Measurements from ENCODE around the gene ASB2.

- TF ChIP-seq CTCF (optimal IDR thresholded peaks at IDR 0.05 in 1 of 3, IDR thresholded peaks at IDR 0.05 in 1 of 3, conservative IDR thresholded peaks at IDR 0.05 in 1 of 3; ENCODE audit: extremely low read depth in 1 of 3, insufficient read depth in 2 of 3, low read length in 3 of 3) (no peak), EZH2 (IDR thresholded peaks at IDR 0.05; ENCODE audit: low read length) (no peak)
Observed at GRCh38 chr14:93972618-93973205, 3.7 kb downstream of the ASB2 start.

Measured in keratinocyte (primary cell).